Measurements from ENCODE around the gene DECR2.
"Not testable (repeated sequence)": the region's sequence is repeated elsewhere in the genome, so short reads cannot be mapped to it uniquely, and the experiment has no call there.

Gene DECR2

GRCh38 chr16:379961-380761 lies 21.5 kb upstream of the DECR2 start:
- no peak for DNase-seq

DNA sequence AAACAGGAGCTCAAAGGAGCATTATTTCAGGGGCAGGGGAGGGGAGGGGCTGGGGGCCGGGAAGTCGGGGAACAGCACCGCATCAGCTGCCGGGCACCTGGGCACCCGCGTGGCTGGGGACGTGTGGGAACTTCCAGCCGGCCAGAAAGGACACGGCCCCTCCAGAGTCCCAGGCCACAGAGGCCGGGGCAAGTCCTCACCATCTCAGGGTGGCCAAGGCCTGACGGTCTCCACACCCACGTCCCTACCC lies 21.0 kb upstream of the DECR2 start:
- no peak for DNase-seq

GRCh38 chr16:381012-381788 lies 20.5 kb upstream of the DECR2 start:
- peak in 1 of 2 experiments; percentile 54 for DNase-seq

DNA sequence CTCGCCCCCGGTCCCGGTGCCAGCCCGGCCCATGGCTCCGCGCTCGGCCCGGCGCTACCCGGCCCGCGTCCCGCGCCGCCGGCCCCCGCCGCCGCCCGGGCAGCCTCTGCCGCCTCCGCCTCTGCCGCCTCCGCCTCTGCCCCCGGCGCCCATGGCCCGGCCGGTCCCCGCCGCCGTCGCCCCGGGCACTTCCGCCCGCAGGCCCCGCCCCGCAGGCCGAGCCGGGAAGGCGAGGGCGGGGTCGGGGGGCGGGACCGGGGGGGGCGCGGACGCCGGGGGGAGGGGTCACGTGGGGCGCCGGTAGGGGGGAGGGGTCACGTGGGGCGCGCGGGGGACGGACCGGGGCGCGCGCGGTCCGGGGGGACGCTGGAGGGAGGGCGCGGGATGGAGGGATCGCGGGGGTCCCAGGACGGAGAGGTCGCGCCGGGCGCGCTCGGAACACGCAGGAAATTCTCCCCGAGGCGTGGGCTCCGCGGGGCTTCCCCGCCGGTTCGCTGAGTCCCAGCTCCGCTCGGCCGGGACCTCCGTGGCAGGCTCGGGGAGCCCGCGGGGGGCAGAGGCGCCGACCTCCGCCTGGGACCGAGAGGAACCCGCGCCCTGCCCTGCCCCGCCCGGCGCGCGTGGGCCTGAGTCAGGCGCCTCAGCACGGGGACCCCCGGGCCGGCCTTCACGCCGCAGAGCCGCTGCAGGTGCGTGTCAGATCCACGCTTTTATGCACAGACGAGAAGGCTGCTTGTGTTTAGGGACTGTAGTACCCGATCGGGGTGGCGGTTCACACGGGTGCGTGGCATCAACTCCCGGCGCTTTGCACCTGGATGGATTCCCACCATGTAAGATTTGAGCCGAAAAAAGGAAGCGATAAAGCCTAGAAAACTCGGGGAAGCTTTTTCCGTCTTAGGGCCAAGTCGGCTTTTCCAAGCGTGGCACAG lies 19.6 kb upstream of the DECR2 start, which contains the start of gene PGAP6:
Gene PGAP6 (minus strand): TSS at position 190 of the 929 bp plus-strand sequence. CDS start 157 bp downstream, at position 33.
- peak in 1 of 2 experiments; percentile 73 for DNase-seq

DNA sequence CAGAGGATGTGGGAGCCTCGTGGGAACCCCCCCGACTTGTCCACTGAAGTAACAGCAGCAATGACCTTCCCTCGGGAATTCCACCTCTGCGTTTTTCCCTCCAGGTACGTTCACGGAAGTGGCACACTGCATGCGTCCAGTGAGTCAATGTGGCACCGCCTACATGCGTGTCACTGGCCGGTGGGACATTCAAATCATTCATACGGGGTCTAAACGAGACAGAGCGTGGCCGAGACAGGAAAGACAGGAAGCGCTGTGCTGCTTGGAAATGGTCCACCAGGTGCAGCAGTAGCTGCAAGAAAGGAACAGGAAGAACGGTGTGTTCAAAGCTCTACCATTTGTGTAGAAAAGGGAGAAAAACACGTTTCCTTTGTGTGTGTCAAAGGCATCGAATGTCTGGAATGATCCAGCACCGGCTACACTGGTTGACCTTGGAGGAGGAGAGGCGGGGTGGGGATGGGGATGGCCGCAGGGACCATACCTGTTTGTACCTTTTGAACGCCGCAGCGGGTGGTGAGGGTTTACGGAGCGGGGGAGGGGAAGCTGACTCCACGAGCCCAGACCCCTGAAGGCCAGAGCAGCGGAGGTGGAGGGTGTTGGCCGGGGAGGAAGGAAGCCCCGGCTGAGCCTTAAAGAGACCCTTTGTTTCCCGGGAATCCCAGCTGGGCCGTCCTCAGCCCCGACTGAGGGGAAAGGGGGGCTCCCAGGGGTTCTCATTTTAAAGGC lies 18.2 kb upstream of the DECR2 start:
- peak; percentile 54 to 68 for DNase-seq

GRCh38 chr16:386641-387156 lies 15.0 kb upstream of the DECR2 start:
- no peak for DNase-seq

DNA sequence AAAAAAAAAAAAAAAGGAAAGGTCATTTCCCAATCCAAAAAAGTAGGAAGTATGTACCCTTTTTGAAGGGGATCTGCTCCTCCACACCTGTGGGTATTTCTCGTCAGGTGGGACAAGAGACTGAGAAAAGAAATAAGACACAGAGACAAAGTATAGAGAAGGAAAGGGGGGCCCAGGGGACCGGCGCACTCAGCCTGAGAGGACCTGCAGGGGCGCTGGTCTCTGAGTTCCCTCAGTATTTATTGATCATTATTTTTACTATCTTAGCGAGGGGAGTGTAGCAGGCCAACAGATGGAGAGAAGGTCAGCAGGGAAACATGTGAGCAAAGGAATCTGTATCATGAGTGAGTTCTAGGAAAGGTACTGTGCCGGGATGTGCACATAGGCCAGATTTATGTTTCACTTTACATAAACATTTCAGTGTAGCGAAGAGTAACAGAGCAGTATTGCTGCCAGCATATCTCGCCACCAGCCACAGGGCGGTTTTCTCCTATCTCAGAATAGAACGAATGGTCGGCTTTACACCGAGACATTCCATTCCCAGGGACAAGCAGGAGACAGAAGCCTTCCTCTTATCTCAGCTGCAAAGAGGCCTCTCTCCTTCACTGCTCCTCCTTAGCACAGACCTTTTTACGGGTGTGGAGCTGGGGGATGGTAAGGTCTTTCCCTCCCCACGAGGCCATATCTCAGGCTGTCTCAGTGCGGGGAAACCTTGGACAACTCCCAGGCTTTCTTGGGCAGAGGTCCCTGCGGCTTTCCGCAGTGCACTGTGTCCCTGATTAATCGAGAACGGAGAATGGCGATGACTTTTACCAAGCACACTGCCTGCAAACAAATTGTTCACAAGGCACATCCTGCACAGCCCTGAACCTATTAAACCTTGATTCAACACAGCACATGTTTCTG lies 13.7 kb upstream of the DECR2 start:
- DNase-seq: not testable (repeated sequence)

DNA sequence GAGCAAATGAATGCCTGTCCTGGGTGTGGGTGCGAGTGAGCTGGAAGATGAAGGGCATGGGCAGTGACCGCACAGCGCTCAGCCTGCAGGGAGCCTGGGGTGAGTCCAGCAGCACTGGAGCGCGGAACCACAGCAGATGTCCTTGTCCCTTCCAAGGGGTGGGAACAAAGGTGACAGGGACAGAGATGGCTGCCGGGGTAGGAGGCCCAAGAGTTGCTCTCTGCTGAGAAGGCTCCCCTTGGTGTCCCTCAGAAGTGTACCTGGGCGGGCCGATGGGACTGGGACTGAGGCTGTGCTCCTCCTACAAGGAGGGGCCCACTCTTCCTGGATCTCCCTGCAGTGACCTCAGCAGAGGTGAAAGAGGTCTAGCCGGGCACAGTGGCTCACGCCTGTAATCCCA lies 12.3 kb upstream of the DECR2 start:
- no peak for DNase-seq

GRCh38 chr16:391885-392335 lies 9.8 kb upstream of the DECR2 start:
- peak in 1 of 2 experiments; percentile 53 for DNase-seq

DNA sequence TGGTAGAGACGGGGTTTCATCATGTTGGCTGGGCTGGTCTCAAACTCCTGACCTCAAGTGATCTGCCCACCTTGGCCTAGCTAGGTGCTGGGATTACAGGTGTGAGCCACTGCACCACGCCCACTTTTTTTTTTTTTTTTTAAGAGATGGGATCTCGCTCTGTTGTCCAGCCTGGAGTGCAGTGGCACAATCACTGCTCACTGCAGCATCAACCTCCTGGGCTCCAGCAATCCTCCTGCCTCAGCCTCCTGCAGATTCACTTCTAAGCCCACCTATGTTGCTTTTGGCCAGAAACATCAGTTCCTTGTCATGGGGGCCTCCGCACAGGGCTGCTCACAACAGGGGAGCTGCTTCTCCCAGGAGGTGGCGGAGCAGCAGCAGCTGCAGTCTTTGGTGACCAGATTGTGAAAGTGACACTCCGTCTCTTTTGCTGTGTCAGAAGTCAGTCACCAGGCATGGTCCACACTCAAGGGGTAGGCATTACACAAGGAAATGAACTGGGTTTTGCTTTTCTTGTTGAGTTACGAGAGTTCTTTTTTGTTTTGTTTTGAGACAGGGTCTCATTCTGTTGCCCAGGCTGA lies 9.1 kb upstream of the DECR2 start:
- DNase-seq: no peak

DNA sequence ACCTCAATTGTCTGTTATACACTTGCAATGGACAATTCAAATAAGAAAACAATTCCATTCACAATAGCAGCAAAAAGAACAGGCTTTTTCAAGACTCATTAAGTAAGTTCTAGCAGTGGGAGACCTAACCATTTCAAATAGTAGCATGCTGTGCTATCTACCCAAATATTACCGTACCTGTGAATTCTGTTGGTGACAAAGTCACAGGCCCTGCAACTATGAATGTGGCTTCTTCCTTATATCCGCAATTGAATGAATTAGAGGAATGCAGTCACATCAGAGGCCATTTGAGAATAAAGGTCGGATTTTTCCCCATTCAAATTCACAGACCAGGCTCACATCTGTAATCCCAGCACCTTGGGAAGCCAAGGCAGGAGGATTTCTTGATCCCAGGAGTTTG lies 5.5 kb upstream of the DECR2 start:
- no peak for DNase-seq

GRCh38 chr16:396605-397004 lies 5.1 kb upstream of the DECR2 start:
- DNase-seq: peak in 1 of 2 experiments; percentile 59

DNA sequence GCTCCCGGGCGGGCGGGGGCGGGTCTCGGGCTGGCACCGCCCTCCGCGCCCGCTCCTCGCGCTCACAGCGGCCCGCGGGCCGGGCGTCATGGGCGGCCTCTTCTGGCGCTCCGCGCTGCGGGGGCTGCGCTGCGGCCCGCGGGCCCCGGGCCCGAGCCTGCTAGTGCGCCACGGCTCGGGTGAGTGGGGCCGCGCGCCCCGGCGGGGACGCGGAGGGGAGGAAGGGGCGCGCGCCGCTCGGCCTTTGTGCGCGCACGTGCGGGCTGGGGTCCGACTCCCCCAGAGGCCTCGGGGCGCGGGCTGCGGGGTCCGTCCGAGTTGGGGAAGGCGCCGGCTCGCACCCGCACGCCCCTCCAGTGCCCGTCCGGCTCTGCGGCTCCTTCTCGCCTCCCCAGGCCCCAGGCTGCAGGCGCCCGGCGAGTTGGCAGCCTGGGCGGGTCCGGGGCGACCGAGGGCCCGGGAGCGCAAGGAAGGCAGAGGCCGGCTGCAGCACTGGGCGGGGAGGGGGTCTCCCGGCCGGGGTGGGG lies 4.5 kb upstream of the DECR2 start, which contains the start of gene NME4:
Gene NME4 (plus strand): TSS at position 65 of the 527 bp plus-strand sequence. CDS start 24 bp downstream, at position 89.
- DNase-seq: peak in 1 of 2 experiments; percentile 61

DNA sequence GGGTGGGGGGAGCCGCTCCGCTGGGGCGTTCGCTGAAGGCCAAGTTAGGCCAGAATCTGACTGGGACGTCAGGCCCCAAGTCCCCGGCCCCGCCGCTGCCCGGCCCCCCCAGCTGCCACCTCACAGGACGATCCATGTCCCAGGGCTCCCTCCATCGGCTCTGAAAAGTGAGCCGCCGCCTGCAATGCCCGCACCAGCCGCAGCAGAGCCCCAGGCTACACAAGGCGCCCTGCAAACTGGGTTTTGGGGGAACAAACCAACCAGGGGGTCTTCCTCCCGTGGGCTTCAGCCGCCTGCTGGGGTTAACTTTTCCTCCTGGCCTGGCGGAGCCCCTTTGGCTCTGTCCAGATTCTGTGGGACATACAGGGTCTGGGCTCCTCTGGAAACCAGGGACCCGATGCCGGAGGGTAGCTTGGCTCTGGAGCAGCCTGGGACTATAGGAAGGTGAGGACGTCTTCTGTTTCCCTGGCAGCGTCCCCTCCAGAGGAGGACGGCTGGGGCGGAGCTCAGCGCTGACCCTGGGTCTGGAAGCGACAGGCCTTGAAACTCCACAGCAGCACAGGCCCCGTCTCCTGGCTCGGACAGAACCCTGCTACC lies 3.9 kb upstream of the DECR2 start:
- DNase-seq: peak in 1 of 2 experiments; percentile 78

DNA sequence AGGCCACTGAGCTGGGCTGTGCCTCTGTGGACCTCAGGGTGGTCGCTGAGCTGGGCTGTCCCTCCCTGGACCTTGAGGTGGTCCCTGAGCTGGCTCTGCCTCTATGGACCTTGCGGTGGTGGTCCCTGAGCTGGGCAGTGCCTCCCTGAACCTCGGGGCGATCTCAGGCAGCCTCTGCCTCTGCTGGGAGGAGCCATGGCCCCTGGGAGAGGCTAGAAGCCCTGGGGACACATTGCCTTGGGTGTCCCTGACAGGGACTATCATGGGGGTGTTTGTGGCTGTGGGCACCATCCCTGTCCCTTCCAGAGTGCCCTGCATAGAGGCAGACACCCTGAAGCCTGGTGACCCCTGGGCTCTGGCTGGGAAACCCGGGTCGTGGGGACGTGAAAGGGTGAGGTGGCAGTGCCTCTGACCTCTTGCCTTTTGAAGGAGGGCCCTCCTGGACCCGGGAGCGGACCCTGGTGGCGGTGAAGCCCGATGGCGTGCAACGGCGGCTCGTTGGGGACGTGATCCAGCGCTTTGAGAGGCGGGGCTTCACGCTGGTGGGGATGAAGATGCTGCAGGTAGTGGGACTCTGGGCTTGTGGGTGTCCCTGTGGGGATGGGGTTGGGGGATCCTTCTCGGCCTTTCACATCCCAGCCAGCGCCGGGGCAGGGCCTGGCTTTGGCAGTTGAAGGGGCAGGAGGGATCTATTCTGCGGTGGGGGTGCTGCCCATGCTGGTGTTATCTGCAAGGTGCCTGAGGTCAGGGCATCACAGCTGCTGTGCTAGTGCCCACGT lies 2.9 kb upstream of the DECR2 start:
- DNase-seq: no peak

GRCh38 chr16:399340-400019 lies 2.2 kb upstream of the DECR2 start:
- DNase-seq: no peak

DNA sequence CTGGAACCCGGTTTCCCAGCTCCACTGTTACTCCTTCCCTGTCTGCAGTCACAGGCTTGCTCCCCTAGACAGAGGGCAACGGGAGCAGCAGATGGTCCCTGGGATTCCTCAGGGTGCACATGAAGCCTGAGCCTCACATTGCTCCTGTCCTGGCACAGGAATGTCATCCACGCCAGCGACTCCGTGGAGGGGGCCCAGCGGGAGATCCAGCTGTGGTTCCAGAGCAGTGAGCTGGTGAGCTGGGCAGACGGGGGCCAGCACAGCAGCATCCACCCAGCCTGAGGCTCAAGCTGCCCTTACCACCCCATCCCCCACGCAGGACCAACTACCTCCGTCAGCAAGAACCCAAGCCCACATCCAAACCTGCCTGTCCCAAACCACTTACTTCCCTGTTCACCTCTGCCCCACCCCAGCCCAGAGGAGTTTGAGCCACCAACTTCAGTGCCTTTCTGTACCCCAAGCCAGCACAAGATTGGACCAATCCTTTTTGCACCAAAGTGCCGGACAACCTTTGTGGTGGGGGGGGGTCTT lies 1.6 kb upstream of the DECR2 start:
- no peak for DNase-seq

DNA sequence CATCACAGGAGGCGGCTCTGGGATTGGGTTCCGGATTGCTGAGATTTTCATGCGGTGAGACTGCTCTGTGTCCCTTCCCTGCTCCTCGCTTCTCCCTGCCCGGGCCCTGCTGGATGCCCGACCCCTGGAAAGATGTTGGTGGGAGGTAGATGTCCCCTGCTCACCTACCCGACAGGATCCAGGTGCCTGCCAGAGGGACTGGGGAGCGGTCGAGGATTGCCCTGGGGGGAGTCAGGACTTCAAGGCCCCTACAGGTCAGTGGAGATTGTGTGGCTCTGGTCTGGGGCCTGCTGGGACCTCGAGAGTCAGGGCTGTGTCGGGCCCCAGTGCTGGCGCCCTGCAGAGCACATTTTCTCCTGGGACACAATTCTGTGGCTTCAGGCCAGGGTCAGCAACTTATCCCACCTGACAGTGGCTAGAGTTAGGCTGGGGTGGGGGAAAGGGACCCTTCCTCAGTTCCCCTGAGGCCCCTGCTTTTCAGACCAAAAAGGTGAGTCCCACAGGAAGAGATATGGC lies 3.3 kb downstream of the DECR2 start:
- DNase-seq: no peak

Data from NCI-H526 (cell line).